Measurements from ENCODE around the gene PCDH15. TPM values are rescaled to one million over a fixed set of nuclear protein-coding genes. Genes with fewer than 3 reads are reported as not detected.

The PCDH15 gene
- total RNA-seq, 1 experiment from 2014 or later = 0.59 TPM

DNA sequence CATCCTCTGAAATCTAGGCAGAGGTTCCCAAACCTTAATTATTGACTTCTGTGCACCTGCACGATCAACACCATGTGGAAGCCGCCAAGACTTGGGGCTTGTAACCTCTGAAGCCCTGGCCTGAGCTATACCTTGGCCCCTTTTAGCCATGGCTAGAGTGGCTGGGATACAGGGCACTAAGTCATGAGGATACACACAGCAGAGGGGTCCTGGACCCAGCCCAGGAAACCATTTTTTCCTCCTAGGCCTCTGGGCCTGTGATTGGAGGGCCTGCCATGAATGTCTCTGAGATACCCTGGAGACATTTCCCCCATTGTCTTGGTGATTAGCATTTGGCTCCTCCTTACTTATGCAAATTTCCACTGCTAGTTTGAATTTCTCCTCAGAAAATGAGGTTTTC lies 743.7 kb downstream of the PCDH15 start (continued):
- TF ChIP-seq ZNF232 (CRISPR knock-in tag; IDR thresholded peaks at IDR 0.05) = no peak
- TF ChIP-seq MYBL2 (CRISPR knock-in tag; IDR thresholded peaks at IDR 0.05) = no peak
- no peak for TF ChIP-seq IRF2 (CRISPR knock-in tag; IDR thresholded peaks at IDR 0.05; ENCODE audit: borderline replicate concordance, low read depth)
- no peak for TF ChIP-seq GTF2I (CRISPR knock-in tag; conservative IDR thresholded peaks at IDR 0.05)

DNA sequence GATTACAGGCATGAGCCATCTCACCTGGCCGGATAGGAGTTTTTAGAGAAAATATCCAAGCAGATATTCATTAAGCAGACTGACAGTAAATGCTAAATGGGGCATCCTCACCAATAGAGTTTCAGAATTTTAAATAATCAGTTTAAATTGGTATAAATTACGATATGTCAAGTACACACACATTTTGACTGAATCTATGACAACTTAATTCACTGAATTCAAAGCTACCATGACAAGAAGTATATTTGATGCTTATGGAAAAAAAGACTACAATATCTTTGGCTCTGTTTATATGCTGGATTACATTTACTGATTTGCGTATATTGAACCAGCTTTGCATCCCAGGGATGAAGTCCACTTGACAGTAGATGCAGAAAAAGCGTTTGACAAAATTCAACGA lies 774.7 kb downstream of the PCDH15 start:
- Mint-ChIP-seq H3K27ac (no peak overlapping the region), H3K36me3 (no peaks in the 10 kb centered on the region; the same call in 1 of the 2 replicates), H3K4me3 (no peak overlapping the region), H3K4me1 (no peaks in the 10 kb centered on the region), H3K27me3 (ENCODE audit: low read depth) (no peaks in the 10 kb centered on the region), H3K9me3 (0 out of 2 replicates have a peak, but pooled peaks cover 3% of the 10 kb centered on the region)
- TF ChIP-seq, protein P1, sequence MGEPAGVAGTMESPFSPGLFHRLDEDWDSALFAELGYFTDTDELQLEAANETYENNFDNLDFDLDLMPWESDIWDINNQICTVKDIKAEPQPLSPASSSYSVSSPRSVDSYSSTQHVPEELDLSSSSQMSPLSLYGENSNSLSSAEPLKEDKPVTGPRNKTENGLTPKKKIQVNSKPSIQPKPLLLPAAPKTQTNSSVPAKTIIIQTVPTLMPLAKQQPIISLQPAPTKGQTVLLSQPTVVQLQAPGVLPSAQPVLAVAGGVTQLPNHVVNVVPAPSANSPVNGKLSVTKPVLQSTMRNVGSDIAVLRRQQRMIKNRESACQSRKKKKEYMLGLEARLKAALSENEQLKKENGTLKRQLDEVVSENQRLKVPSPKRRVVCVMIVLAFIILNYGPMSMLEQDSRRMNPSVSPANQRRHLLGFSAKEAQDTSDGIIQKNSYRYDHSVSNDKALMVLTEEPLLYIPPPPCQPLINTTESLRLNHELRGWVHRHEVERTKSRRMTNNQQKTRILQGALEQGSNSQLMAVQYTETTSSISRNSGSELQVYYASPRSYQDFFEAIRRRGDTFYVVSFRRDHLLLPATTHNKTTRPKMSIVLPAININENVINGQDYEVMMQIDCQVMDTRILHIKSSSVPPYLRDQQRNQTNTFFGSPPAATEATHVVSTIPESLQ (CRISPR knock-in tag; IDR thresholded peaks at IDR 0.05) = no peak
- TF ChIP-seq, protein P2, sequence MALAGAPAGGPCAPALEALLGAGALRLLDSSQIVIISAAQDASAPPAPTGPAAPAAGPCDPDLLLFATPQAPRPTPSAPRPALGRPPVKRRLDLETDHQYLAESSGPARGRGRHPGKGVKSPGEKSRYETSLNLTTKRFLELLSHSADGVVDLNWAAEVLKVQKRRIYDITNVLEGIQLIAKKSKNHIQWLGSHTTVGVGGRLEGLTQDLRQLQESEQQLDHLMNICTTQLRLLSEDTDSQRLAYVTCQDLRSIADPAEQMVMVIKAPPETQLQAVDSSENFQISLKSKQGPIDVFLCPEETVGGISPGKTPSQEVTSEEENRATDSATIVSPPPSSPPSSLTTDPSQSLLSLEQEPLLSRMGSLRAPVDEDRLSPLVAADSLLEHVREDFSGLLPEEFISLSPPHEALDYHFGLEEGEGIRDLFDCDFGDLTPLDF (CRISPR knock-in tag; IDR thresholded peaks at IDR 0.05) = no peak
- TF ChIP-seq TEAD1 (CRISPR knock-in tag; IDR thresholded peaks at IDR 0.05) (no peak), NFATC4 (CRISPR knock-in tag; IDR thresholded peaks at IDR 0.05) (no peak), SOX15 (CRISPR knock-in tag; IDR thresholded peaks at IDR 0.05) (no peak), ESRRA (CRISPR knock-in tag; IDR thresholded peaks at IDR 0.05; ENCODE audit: borderline replicate concordance) (no peak)
- TF ChIP-seq, protein P3, sequence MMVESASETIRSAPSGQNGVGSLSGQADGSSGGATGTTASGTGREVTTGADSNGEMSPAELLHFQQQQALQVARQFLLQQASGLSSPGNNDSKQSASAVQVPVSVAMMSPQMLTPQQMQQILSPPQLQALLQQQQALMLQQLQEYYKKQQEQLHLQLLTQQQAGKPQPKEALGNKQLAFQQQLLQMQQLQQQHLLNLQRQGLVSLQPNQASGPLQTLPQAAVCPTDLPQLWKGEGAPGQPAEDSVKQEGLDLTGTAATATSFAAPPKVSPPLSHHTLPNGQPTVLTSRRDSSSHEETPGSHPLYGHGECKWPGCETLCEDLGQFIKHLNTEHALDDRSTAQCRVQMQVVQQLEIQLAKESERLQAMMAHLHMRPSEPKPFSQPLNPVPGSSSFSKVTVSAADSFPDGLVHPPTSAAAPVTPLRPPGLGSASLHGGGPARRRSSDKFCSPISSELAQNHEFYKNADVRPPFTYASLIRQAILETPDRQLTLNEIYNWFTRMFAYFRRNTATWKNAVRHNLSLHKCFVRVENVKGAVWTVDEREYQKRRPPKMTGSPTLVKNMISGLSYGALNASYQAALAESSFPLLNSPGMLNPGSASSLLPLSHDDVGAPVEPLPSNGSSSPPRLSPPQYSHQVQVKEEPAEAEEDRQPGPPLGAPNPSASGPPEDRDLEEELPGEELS (CRISPR knock-in tag; IDR thresholded peaks at IDR 0.05) = no peak
- CTCF ChIA-PET = no interaction called here
- ATAC-seq (no peak), DNase-seq (ENCODE audit: low spot score) (no peak)
- POLR2A ChIA-PET = no interaction called here

DNA sequence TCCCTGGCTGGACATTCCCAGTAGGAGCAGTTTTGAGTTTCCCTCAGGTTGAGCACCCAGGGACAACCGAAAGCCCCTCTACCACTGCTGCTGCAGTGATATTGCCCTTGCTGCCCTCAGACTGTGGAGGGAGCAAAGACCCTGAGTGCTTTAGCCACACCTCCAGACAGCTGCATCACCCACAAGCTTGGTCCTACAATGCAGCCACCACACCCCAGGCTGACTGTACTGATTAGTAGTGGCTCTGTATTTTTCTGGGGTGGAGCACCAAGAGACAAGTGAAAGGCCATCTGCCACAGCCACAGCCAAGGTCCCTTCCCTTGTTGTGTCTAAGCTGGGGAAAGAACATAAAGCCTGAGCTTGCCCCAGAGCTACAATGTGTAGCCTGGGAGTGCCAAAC lies 789.9 kb downstream of the PCDH15 start:
- peaks cover 15% of the 10 kb centered on the region for H3K9me3 Mint-ChIP-seq
- DNase-seq (ENCODE audit: low spot score) (no peak), ATAC-seq (no peak)
- H3K36me3 Mint-ChIP-seq = no peaks in the 10 kb centered on the region
- no peaks in the 10 kb centered on the region for H3K27me3 Mint-ChIP-seq (ENCODE audit: low read depth)
- no peak overlapping the region for H3K4me3 Mint-ChIP-seq
- ChIA-PET POLR2A (no interaction called here), CTCF (no interaction called here)
- no peak overlapping the region for H3K27ac Mint-ChIP-seq
- TF ChIP-seq, protein P4, sequence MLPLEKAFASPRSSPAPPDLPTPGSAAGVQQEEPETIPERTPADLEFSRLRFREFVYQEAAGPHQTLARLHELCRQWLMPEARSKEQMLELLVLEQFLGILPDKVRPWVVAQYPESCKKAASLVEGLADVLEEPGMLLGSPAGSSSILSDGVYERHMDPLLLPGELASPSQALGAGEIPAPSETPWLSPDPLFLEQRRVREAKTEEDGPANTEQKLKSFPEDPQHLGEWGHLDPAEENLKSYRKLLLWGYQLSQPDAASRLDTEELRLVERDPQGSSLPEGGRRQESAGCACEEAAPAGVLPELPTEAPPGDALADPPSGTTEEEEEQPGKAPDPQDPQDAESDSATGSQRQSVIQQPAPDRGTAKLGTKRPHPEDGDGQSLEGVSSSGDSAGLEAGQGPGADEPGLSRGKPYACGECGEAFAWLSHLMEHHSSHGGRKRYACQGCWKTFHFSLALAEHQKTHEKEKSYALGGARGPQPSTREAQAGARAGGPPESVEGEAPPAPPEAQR (CRISPR knock-in tag; IDR thresholded peaks at IDR 0.05) = no peak
- no peaks in the 10 kb centered on the region for H3K4me1 Mint-ChIP-seq

DNA sequence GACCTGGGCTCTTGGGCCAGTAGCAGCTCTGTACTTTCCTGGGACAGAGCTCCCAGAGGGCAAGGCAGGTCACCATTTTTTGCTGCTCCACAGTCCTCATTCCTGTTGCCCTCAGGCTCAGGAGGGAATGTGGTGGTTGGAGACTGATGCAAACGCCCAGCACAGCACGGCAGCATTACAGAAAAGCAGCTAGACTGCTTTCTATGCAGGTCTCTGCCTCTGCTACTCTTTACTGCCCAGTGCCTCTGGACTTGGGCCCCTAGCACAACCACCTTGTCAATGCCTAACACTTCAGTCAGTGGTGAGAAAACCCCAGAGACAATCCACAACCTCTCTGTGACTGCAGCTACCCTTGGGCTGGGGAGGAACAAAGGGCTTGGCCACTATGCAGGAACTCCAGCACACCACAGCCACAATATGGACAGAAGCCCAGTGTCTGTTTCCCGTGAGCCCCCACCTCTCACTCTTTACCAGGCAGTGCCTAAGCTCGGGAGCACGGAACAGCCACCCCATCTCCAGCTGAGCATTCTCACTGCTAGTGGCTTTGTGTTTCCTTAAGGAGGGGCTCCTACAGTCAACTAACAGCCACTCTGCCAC lies 790.6 kb downstream of the PCDH15 start:
- Mint-ChIP-seq H3K27ac (no peak overlapping the region), H3K27me3 (ENCODE audit: low read depth) (no peaks in the 10 kb centered on the region), H3K36me3 (no peaks in the 10 kb centered on the region), H3K4me1 (no peaks in the 10 kb centered on the region), H3K4me3 (no peak overlapping the region), H3K9me3 (peaks cover 22% of the 10 kb centered on the region)
- no peak for ATAC-seq
- POLR2A ChIA-PET = no interaction called here
- TF ChIP-seq, protein P2 (CRISPR knock-in tag; IDR thresholded peaks at IDR 0.05) = no peak
- TF ChIP-seq ZNF317 (CRISPR knock-in tag; IDR thresholded peaks at IDR 0.05; ENCODE audit: borderline replicate concordance, low read depth) = no peak
- TF ChIP-seq, protein P5, sequence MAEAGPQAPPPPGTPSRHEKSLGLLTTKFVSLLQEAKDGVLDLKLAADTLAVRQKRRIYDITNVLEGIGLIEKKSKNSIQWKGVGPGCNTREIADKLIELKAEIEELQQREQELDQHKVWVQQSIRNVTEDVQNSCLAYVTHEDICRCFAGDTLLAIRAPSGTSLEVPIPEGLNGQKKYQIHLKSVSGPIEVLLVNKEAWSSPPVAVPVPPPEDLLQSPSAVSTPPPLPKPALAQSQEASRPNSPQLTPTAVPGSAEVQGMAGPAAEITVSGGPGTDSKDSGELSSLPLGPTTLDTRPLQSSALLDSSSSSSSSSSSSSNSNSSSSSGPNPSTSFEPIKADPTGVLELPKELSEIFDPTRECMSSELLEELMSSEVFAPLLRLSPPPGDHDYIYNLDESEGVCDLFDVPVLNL (CRISPR knock-in tag; IDR thresholded peaks at IDR 0.05; ENCODE audit: borderline replicate concordance, low read depth) = no peak
- TF ChIP-seq, protein P6, sequence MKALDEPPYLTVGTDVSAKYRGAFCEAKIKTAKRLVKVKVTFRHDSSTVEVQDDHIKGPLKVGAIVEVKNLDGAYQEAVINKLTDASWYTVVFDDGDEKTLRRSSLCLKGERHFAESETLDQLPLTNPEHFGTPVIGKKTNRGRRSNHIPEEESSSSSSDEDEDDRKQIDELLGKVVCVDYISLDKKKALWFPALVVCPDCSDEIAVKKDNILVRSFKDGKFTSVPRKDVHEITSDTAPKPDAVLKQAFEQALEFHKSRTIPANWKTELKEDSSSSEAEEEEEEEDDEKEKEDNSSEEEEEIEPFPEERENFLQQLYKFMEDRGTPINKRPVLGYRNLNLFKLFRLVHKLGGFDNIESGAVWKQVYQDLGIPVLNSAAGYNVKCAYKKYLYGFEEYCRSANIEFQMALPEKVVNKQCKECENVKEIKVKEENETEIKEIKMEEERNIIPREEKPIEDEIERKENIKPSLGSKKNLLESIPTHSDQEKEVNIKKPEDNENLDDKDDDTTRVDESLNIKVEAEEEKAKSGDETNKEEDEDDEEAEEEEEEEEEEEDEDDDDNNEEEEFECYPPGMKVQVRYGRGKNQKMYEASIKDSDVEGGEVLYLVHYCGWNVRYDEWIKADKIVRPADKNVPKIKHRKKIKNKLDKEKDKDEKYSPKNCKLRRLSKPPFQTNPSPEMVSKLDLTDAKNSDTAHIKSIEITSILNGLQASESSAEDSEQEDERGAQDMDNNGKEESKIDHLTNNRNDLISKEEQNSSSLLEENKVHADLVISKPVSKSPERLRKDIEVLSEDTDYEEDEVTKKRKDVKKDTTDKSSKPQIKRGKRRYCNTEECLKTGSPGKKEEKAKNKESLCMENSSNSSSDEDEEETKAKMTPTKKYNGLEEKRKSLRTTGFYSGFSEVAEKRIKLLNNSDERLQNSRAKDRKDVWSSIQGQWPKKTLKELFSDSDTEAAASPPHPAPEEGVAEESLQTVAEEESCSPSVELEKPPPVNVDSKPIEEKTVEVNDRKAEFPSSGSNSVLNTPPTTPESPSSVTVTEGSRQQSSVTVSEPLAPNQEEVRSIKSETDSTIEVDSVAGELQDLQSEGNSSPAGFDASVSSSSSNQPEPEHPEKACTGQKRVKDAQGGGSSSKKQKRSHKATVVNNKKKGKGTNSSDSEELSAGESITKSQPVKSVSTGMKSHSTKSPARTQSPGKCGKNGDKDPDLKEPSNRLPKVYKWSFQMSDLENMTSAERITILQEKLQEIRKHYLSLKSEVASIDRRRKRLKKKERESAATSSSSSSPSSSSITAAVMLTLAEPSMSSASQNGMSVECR (CRISPR knock-in tag; IDR thresholded peaks at IDR 0.05; ENCODE audit: borderline replicate concordance) = no peak
- CTCF ChIA-PET = no interaction called here
- DNase-seq (ENCODE audit: low spot score) = no peak

Measured in WTC11 (cell line).